GM12878 (cell line): ENCODE data around the gene LACTBL1. TPM values are rescaled to one million over a fixed set of nuclear protein-coding genes. Genes with fewer than 3 reads are reported as not detected.

Experiments
- ATAC-seq: fragments of 200-7000 bp; cut with Tn5 transposase; 3 replicates; pipeline ENCODE4 v1.9.1; 2020; ENCODE audit warnings: mild to moderate bottlenecking, moderate library complexity
- BruUV-seq: library from RNA; stranded (reverse); fragments of 400-500 nt; replicated peaks from 2 replicates; lab custom pipeline; 2021; lab: Mats Ljungman, UMichigan
- CTCF ChIA-PET: fragments of 300-600 bp; sonication (Branson Sonifier 250); formaldehyde crosslinking; extraction: SDS; loops from one replicate; lab custom pipeline; 2021; ENCODE audit warnings: inconsistent platforms; lab: Yijun Ruan, JAX
- POLR2A ChIA-PET: fragments of 350-600 bp; formaldehyde crosslinking; extraction: SDS; loops from one replicate; lab custom pipeline; 2021; ENCODE audit warnings: inconsistent platforms; lab: Charles Lee
- RAD21 ChIA-PET: fragments of 300-600 bp; sonication (Branson Sonifier 250); formaldehyde crosslinking; loops from one replicate; lab custom pipeline; 2023; ENCODE audit warnings: antibody characterized with exemption; ENCODE audit not compliant: unreplicated experiment; lab: Charles Lee
- SMC1A ChIA-PET: fragments of 300-600 bp; sonication (Branson Sonifier 250); formaldehyde crosslinking; loops from one replicate; lab custom pipeline; 2023; ENCODE audit not compliant: unreplicated experiment, uncharacterized antibody; lab: Charles Lee
- DNase-seq: peaks from one replicate; pipeline ENCODE4 v3.0.0-alpha.2; 2011; ENCODE audit warnings: low read depth, low spot score
- FAIRE-seq: peaks from 3 replicates; lab custom pipeline; 2011; peaks lifted over from hg19 to GRCh38; lab: Jason Lieb, UNC
- H2AFZ ChIP-seq: 2 replicates; pipeline ENCODE4 v1.6.0; 2011; ENCODE audit warnings: low read depth, low read length, control low read depth; ENCODE audit not compliant: control insufficient read depth
- H3K27ac ChIP-seq: 2 replicates; pipeline ENCODE4 v1.5.1; 2011; ENCODE audit warnings: control low read depth; ENCODE audit not compliant: control insufficient read depth, insufficient read depth
- H3K27me3 ChIP-seq, 2 experiments: replicated peaks in 1 of 2; 2 replicates each; pipeline versions ENCODE4 v1.6.0 to v1.6.1; 2011; ENCODE audit warnings: low read length in 1 of 2; ENCODE audit not compliant: control insufficient read depth in 2 of 2, insufficient read depth in 2 of 2
- H3K36me3 ChIP-seq, 2 experiments: 2 replicates each; pipeline ENCODE4 v1.5.1; 2011; ENCODE audit warnings: low read length in 1 of 2; ENCODE audit not compliant: control insufficient read depth in 2 of 2, insufficient read depth in 2 of 2
- H3K4me1 ChIP-seq: 2 replicates; pipeline ENCODE4 v1.6.1; 2011; ENCODE audit warnings: mild to moderate bottlenecking, low read length, moderate library complexity, mixed read lengths; ENCODE audit not compliant: control insufficient read depth, insufficient read depth
- H3K4me2 ChIP-seq: 2 replicates; pipeline ENCODE4 v1.6.0; 2011; ENCODE audit warnings: control low read depth; ENCODE audit not compliant: control insufficient read depth, insufficient read depth
- H3K4me3 ChIP-seq: fragments of 200-600 bp; sonication (generic); 2 replicates; pipeline ENCODE4 v1.5.1; 2016
- H3K79me2 ChIP-seq: 2 replicates; pipeline ENCODE4 v1.6.0; 2011; ENCODE audit warnings: low read length; ENCODE audit not compliant: control insufficient read depth, insufficient read depth
- H3K9ac ChIP-seq: 2 replicates; pipeline ENCODE4 v1.8.0; 2011; ENCODE audit warnings: low read length, control low read depth, mixed read lengths; ENCODE audit not compliant: control insufficient read depth, insufficient read depth
- H3K9me3 ChIP-seq: replicated peaks from 3 replicates; pipeline ENCODE4 v1.5.1; 2011; ENCODE audit warnings: mild to moderate bottlenecking, low read length; ENCODE audit not compliant: control insufficient read depth, insufficient read depth
- H4K20me1 ChIP-seq: 2 replicates; pipeline ENCODE4 v1.6.0; 2011; ENCODE audit not compliant: control insufficient read depth, insufficient read depth
- ATF3 ChIP-seq: IDR thresholded peaks from 2 replicates; pipeline ENCODE4 v1.6.1; 2011; ENCODE audit warnings: low read depth, mild to moderate bottlenecking, low read length, moderate library complexity, borderline replicate concordance; ENCODE audit errors: extremely low read depth
- ESRRA ChIP-seq: IDR thresholded peaks from 2 replicates; pipeline ENCODE4 v1.6.1; 2012; ENCODE audit warnings: mild to moderate bottlenecking, low read length, improper control_type of control experiment
- EZH2 ChIP-seq: IDR thresholded peaks from 2 replicates; pipeline ENCODE4 v1.6.1; 2012; ENCODE audit warnings: low read depth, mild to moderate bottlenecking, control low read depth, inconsistent platforms, low read length, borderline replicate concordance; ENCODE audit not compliant: control insufficient read depth
- HDAC2 ChIP-seq: fragments of 200-600 bp; sonication (generic); IDR thresholded peaks from 2 replicates; pipeline ENCODE4 v1.6.1; 2017
- NRF1 ChIP-seq: conservative IDR thresholded peaks from 2 replicates; pipeline ENCODE4 v1.6.1; 2011; ENCODE audit warnings: mild to moderate bottlenecking, low read depth, low read length, improper control_type of control experiment
- POU2F2 ChIP-seq: IDR thresholded peaks from 3 replicates; pipeline ENCODE4 v1.6.1; 2011; ENCODE audit warnings: low read depth, mild to moderate bottlenecking, low read length, borderline replicate concordance
- RELB ChIP-seq: fragments of 450-650 bp; IDR thresholded peaks from 2 replicates; pipeline ENCODE4 v1.6.1; 2017; ENCODE audit warnings: low read depth, mild to moderate bottlenecking, moderate library complexity
- SPI1 ChIP-seq: IDR thresholded peaks from 2 replicates; pipeline ENCODE4 v1.6.1; 2011; ENCODE audit warnings: low read depth, mild to moderate bottlenecking, low read length, moderate library complexity, borderline replicate concordance; ENCODE audit not compliant: insufficient read depth
- USF2 ChIP-seq: IDR thresholded peaks from 2 replicates; pipeline ENCODE4 v1.6.1; 2011; ENCODE audit warnings: low read depth, low read length, improper control_type of control experiment, borderline replicate concordance
- WGBS: methylation state at CpG from one replicate; pipeline ENCODE4 v1.1.6; 2016; ENCODE audit warnings: low lambda C conversion rate; ENCODE audit not compliant: insufficient replicate concordance, insufficient coverage; ENCODE audit errors: missing lambda C conversion rate; 5-methylcytosine and 5-hydroxymethylcytosine counted together
- in situ Hi-C: fragments of 300-500 bp; cut with MboI; formaldehyde crosslinking; loops from 9 replicates; pipeline ENCODE4 v1.14.3; 2018; ENCODE audit warnings: mixed read lengths
- intact Hi-C: fragments of 100-400 bp; cut with micrococcal nuclease; formaldehyde crosslinking; loops from one replicate; pipeline ENCODE4 v1.14.2; 2022; ENCODE audit not compliant: unreplicated experiment
- polyA plus RNA-seq, 11 experiments: library from polyadenylated mRNA; depleted of rRNA in 4 of 11; unstranded in 6 of 11; stranded (reverse) in 5 of 11; fragments of >200 nt; fragmentation: Nextera tagmentation in 4 of 11; fragmentation: Illumina TruSeq in 1 of 11; extraction: Ambion mirVana in 4 of 11; extraction: Trizol in 1 of 11; gene quantifications; 1 replicate in 1 of 11; 2 replicates in 10 of 11; pipeline versions ENCODE4 v1.2.1 to v1.2.3, GENCODE V29; 2011 to 2016; ENCODE audit warnings: inconsistent platforms in 2 of 11, missing spikeins in 2 of 11, low read depth in 1 of 11
- total RNA-seq, 4 experiments: library from RNA; depleted of rRNA in 3 of 4; stranded (reverse); fragments of >200 nt in 3 of 4; fragmentation: Illumina TruSeq in 1 of 4; extraction: Trizol in 1 of 4; gene quantifications; 2 replicates each; pipeline versions ENCODE4 v1.2.1 to v1.2.3, GENCODE V29; 2013 to 2021

Gene LACTBL1
- total and polyA plus RNA-seq, 10 of the 15 experiments (the other 5 are each of a cell fraction or from before 2014, with no cell fraction given) = 0.08 TPM; not detected in 9

GRCh38 chr1:22917989-22918388 is 54.7 kb downstream of the LACTBL1 start:
- no peak overlapping the region for H3K4me2 ChIP-seq
- no peak for ATAC-seq
- no peaks in the 10 kb centered on the region for H3K4me1 ChIP-seq
- ChIA-PET RAD21 (no interaction called here), CTCF (no interaction called here), SMC1A (no interaction called here), POLR2A (no interaction called here)
- in situ Hi-C loops = no loop called here
- H4K20me1 ChIP-seq = no peaks in the 10 kb centered on the region
- 28% methylated on average over 5 of the region's 5 CpGs for WGBS
- H2AFZ ChIP-seq = no peak overlapping the region
- no peaks in the 10 kb centered on the region for H3K36me3 ChIP-seq
- H3K27me3 ChIP-seq = no peaks in the 10 kb centered on the region; a peak in 1 of 4 replicates
- DNase-seq = no peak
- H3K4me3 ChIP-seq = no peak overlapping the region
- no peak for FAIRE-seq
- intact Hi-C loops = no loop called here
- BruUV-seq = no TSS peak
- no peak overlapping the region for H3K9ac ChIP-seq
- H3K27ac ChIP-seq = no peak overlapping the region
- H3K9me3 ChIP-seq = no peaks in the 10 kb centered on the region
- TF ChIP-seq ATF3 = no peak
- no peak for TF ChIP-seq HDAC2
- TF ChIP-seq USF2 = no peak
- TF ChIP-seq RELB = no peak
- TF ChIP-seq SPI1 = no peak
- TF ChIP-seq EZH2 = no peak
- no peak for TF ChIP-seq POU2F2
- no peak for TF ChIP-seq ESRRA
- no peak for TF ChIP-seq NRF1
- no peaks in the 10 kb centered on the region for H3K79me2 ChIP-seq
